T-helper 17 cell (primary cell): Measurements from ENCODE around the gene EPM2A. TPM values are rescaled to one million over a fixed set of nuclear protein-coding genes. Genes with fewer than 3 reads are reported as not detected.

Experiments
- ATAC-seq: fragments of 150-1000 bp; cut with Tn5 transposase; 2 replicates; pipeline ENCODE4 v1.10.0; 2021; ENCODE audit warnings: mild to moderate bottlenecking, moderate library complexity
- DNase-seq, 3 donors: peaks; one replicate each; pipeline versions ENCODE4 v3.0.0 to v3.0.0-alpha.2; 2020 to 2021
- H3K9me3 ChIP-seq: one replicate; pipeline ENCODE4 v1.7.0; 2013; ENCODE audit warnings: low read length, mild to moderate bottlenecking; ENCODE audit not compliant: control insufficient read depth, poor library complexity, severe bottlenecking
- H3K27ac Mint-ChIP-seq: one replicate; pipeline ENCODE4 v1.8.0; 2022; ENCODE audit warnings: mild to moderate bottlenecking, moderate library complexity, mixed read lengths
- H3K27me3 Mint-ChIP-seq: one replicate; pipeline ENCODE4 v1.8.0; 2022; ENCODE audit warnings: mixed read lengths
- H3K36me3 Mint-ChIP-seq: one replicate; pipeline ENCODE4 v1.8.0; 2022; ENCODE audit warnings: low read depth, mixed read lengths
- H3K4me1 Mint-ChIP-seq: one replicate; pipeline ENCODE4 v1.8.0; 2022; ENCODE audit warnings: mild to moderate bottlenecking, mixed read lengths
- H3K4me3 Mint-ChIP-seq: one replicate; pipeline ENCODE4 v1.8.0; 2022; ENCODE audit warnings: mild to moderate bottlenecking, moderate library complexity, mixed read lengths
- total RNA-seq, 4 donors: library from RNA in 2 of 4; stranded (reverse) in 2 of 4; gene quantifications; one replicate each; pipeline ENCODE4 v1.2.3 and lab custom pipeline; 2022 to 2026

Gene EPM2A
- total RNA-seq, 2 donors from 2014 or later = 4.5 to 5.7 TPM

DNA sequence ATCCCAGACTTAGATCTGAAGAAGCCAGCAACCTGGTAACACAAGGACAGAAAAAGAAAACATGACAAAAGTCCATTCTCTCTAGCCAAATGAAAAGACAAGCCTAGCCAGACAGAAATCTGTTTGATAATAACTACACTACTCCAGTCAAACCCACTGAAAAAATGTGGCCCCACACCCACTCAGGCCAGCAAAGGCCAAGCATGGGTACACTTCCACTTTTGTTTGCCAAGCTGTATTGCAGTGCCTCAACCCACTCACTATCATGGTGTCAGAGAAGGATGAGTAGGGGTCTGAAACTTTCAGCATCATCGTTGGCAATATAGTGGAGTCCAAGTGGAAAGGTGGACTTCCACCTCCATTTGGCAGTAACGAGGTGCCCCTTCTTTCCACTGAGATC lies 45.8 kb downstream of the EPM2A start:
- H3K27me3 Mint-ChIP-seq = no peaks in the 10 kb centered on the region
- no peak for ATAC-seq
- no peak overlapping the region for H3K4me3 Mint-ChIP-seq
- H3K9me3 ChIP-seq = no peaks in the 10 kb centered on the region
- no peaks in the 10 kb centered on the region for H3K4me1 Mint-ChIP-seq
- DNase-seq = no peak
- H3K36me3 Mint-ChIP-seq = peaks cover 5% of the 10 kb centered on the region
- no peak overlapping the region for H3K27ac Mint-ChIP-seq

GRCh38 chr6:145688493-145688905 lies 46.8 kb downstream of the EPM2A start:
- no peaks in the 10 kb centered on the region for H3K9me3 ChIP-seq
- DNase-seq (no peak), ATAC-seq (no peak)
- Mint-ChIP-seq H3K36me3 (peaks cover 7% of the 10 kb centered on the region), H3K4me3 (no peak overlapping the region), H3K27me3 (no peaks in the 10 kb centered on the region), H3K4me1 (no peaks in the 10 kb centered on the region), H3K27ac (no peak overlapping the region)

GRCh38 chr6:145685932-145686331 lies 49.4 kb downstream of the EPM2A start:
- Mint-ChIP-seq H3K4me3 (no peak overlapping the region), H3K27me3 (no peaks in the 10 kb centered on the region), H3K4me1 (no peaks in the 10 kb centered on the region), H3K36me3 (peaks cover 10% of the 10 kb centered on the region), H3K27ac (no peak overlapping the region)
- ATAC-seq (no peak), DNase-seq (no peak)
- no peaks in the 10 kb centered on the region for H3K9me3 ChIP-seq

DNA sequence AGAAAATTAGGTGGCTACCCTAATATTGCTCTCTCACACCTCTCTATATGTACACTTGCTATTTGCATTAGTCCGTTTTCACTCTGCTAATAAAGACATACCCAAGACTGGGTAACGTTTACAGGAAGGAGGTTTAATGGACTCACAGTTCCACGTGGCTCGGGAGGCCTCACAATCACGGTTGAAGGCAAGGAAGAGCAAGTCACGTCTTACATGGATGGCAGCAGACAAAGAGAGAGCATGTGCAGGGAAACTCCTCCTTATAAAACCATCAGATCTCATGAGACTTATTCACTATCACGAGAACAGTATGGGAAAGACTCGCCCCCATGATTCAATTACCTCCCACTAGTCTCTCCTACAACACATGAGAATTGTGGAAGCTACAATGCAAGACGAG lies 53.4 kb downstream of the EPM2A start:
- peaks cover 10% of the 10 kb centered on the region for H3K36me3 Mint-ChIP-seq
- H3K9me3 ChIP-seq = no peaks in the 10 kb centered on the region
- DNase-seq = no peak
- H3K4me1 Mint-ChIP-seq = no peaks in the 10 kb centered on the region
- no peaks in the 10 kb centered on the region for H3K27me3 Mint-ChIP-seq
- ATAC-seq = no peak
- H3K27ac Mint-ChIP-seq = no peak overlapping the region
- no peak overlapping the region for H3K4me3 Mint-ChIP-seq

- H3K4me1 Mint-ChIP-seq = no peaks in the 10 kb centered on the region
- no peak for ATAC-seq
- no peak for DNase-seq
- no peaks in the 10 kb centered on the region for H3K27me3 Mint-ChIP-seq
- H3K36me3 Mint-ChIP-seq = peaks cover 6% of the 10 kb centered on the region
- H3K9me3 ChIP-seq = no peaks in the 10 kb centered on the region
- no peak overlapping the region for H3K4me3 Mint-ChIP-seq
- no peak overlapping the region for H3K27ac Mint-ChIP-seq
These were observed 61.8 kb downstream of the EPM2A start for GRCh38 chr6:145673504-145673903.

- Mint-ChIP-seq H3K4me3 (no peak overlapping the region), H3K4me1 (no peaks in the 10 kb centered on the region), H3K27ac (no peak overlapping the region), H3K36me3 (peaks cover 6% of the 10 kb centered on the region), H3K27me3 (no peaks in the 10 kb centered on the region)
- ATAC-seq (no peak), DNase-seq (no peak)
- no peaks in the 10 kb centered on the region for H3K9me3 ChIP-seq
These were observed 65.0 kb downstream of the EPM2A start for GRCh38 chr6:145670311-145670710.

DNA sequence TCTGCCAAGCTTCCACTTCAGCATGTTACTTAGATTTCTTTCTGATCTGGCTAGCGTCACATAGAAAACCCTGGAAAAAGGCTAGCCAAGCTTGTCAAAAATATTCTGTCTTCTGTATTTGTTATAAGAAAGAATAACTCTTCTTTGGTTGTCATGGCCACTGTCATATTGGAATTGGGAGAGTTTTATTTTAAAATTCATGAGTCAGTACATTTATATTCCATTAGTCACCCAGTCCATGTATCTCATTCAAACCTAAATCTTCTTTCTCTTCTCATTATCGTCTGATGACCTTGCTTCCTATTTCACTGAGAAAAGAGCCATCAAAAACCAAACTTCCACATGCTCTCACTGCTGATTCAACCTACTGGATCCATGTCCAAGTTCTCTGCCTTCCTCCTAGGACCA lies 65.7 kb downstream of the EPM2A start:
- ATAC-seq = no peak

DNA sequence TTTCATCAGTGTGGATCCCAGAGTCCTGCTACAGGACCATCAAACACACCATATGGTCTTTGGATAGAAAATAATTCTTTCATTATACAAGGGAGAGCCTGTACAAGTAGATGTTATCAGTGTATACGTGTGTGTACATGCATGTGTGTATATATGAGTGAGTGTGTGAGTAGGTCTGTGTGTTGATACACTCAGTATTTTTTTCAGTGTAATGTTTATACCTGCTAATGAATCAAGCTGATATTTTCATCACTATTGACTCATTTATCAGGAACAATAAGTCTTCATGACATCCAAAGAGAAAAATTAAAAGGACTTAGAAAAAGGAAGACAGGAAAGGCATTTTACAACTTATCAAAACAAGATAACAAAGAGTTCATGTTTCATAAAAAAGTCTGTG lies 66.5 kb downstream of the EPM2A start:
- H3K27me3 Mint-ChIP-seq = no peaks in the 10 kb centered on the region
- ATAC-seq = no peak
- H3K36me3 Mint-ChIP-seq = peaks cover 4% of the 10 kb centered on the region
- H3K4me3 Mint-ChIP-seq = no peak overlapping the region
- DNase-seq = no peak
- H3K27ac Mint-ChIP-seq = no peak overlapping the region
- no peaks in the 10 kb centered on the region for H3K9me3 ChIP-seq
- H3K4me1 Mint-ChIP-seq = no peaks in the 10 kb centered on the region

More for the DNA sequence above, 65.7 kb downstream of the EPM2A start:
- H3K27ac Mint-ChIP-seq = no peak overlapping the region
- no peaks in the 10 kb centered on the region for H3K4me1 Mint-ChIP-seq
- no peaks in the 10 kb centered on the region for H3K27me3 Mint-ChIP-seq
- peaks cover 6% of the 10 kb centered on the region for H3K36me3 Mint-ChIP-seq
- no peak overlapping the region for H3K4me3 Mint-ChIP-seq
- DNase-seq = no peak
- no peaks in the 10 kb centered on the region for H3K9me3 ChIP-seq

DNA sequence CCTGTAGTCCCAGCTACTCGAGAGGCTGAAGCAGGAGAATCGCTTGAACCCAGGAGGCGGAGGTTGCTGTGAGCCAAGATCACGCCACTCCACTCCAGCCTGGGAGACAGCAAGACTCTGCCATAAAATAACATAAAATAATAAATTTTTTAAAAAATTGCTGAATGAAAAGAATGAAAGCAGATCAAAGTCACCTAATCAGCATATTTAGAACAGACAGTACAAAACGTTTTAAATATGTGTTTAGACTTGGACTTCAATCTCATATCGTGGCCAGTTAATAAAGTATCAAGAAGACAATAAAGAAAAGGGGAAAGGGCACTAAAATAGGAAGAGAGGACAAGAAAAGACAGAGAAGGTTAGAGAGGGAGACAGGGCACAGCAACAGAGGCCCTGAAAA lies 74.6 kb downstream of the EPM2A start:
- Mint-ChIP-seq H3K36me3 (peaks cover 4% of the 10 kb centered on the region), H3K4me3 (no peak overlapping the region), H3K27me3 (no peaks in the 10 kb centered on the region), H3K27ac (no peak overlapping the region), H3K4me1 (no peaks in the 10 kb centered on the region)
- H3K9me3 ChIP-seq = no peaks in the 10 kb centered on the region
- DNase-seq (no peak), ATAC-seq (no peak)

GRCh38 chr6:145656128-145656527 lies 79.2 kb downstream of the EPM2A start:
- H3K36me3 Mint-ChIP-seq = no peaks in the 10 kb centered on the region
- H3K4me1 Mint-ChIP-seq = no peaks in the 10 kb centered on the region
- H3K9me3 ChIP-seq = no peaks in the 10 kb centered on the region
- DNase-seq (no peak), ATAC-seq (no peak)
- no peak overlapping the region for H3K27ac Mint-ChIP-seq
- H3K4me3 Mint-ChIP-seq = no peak overlapping the region
- no peaks in the 10 kb centered on the region for H3K27me3 Mint-ChIP-seq

DNA sequence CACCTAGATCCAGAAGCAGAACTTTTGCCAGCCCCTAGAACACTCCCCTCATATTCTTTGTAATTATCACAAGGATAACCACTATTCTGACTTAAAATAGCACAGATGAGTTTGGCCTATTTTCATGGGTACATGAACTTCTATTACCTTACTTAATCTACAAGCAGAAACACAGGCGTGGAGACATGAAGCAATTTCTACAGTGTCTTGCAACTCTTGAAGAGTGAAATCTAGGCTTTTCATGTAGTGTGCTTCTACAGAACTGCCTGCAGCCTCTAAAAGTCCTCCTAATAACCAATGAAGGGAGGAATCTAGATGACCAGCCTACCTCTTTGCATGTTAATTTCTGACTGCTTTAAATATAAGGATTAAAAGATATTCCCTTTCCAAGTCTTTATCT lies 82.7 kb downstream of the EPM2A start:
- Mint-ChIP-seq H3K4me1 (no peaks in the 10 kb centered on the region), H3K27me3 (no peaks in the 10 kb centered on the region), H3K27ac (no peak overlapping the region), H3K4me3 (no peak overlapping the region), H3K36me3 (no peaks in the 10 kb centered on the region)
- ATAC-seq (no peak), DNase-seq (no peak)
- H3K9me3 ChIP-seq = no peaks in the 10 kb centered on the region

DNA sequence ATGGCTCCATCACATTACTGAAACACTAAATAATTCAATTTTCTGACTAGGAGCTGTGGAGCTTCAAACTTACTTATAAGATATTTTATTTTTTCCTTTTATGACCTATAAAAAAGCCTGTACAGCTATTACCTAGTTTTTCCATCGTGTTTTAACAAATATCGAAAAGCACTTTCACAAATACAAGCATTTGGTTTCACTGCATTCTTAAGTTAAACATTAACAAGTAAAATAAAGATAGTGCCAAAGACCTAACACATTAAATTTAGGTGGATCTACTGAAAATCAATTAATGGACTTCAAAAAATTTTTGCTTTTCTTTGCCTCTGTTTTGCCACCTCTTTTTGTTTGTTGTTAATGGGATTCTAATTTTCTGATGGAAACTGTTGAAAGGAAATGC lies 83.3 kb downstream of the EPM2A start:
- DNase-seq = no peak
- no peaks in the 10 kb centered on the region for H3K9me3 ChIP-seq
- H3K4me3 Mint-ChIP-seq = no peak overlapping the region
- H3K27me3 Mint-ChIP-seq = no peaks in the 10 kb centered on the region
- H3K27ac Mint-ChIP-seq = no peak overlapping the region
- H3K4me1 Mint-ChIP-seq = no peaks in the 10 kb centered on the region
- peaks cover 3% of the 10 kb centered on the region for H3K36me3 Mint-ChIP-seq
- ATAC-seq = no peak

- no peaks in the 10 kb centered on the region for H3K4me1 Mint-ChIP-seq
- H3K36me3 Mint-ChIP-seq = peaks cover 3% of the 10 kb centered on the region
- no peaks in the 10 kb centered on the region for H3K27me3 Mint-ChIP-seq
- no peak overlapping the region for H3K4me3 Mint-ChIP-seq
- no peak for DNase-seq
- ATAC-seq = no peak
- no peaks in the 10 kb centered on the region for H3K9me3 ChIP-seq
- no peak overlapping the region for H3K27ac Mint-ChIP-seq
These were observed 87.2 kb downstream of the EPM2A start for GRCh38 chr6:145648149-145648548.

GRCh38 chr6:145647602-145648001 lies 87.7 kb downstream of the EPM2A start:
- no peak overlapping the region for H3K4me3 Mint-ChIP-seq
- no peak for ATAC-seq
- H3K36me3 Mint-ChIP-seq = peaks cover 3% of the 10 kb centered on the region
- no peak for DNase-seq
- H3K4me1 Mint-ChIP-seq = no peaks in the 10 kb centered on the region
- no peaks in the 10 kb centered on the region for H3K9me3 ChIP-seq
- no peak overlapping the region for H3K27ac Mint-ChIP-seq
- H3K27me3 Mint-ChIP-seq = no peaks in the 10 kb centered on the region

GRCh38 chr6:145643760-145644159 lies 91.6 kb downstream of the EPM2A start:
- H3K9me3 ChIP-seq = no peaks in the 10 kb centered on the region
- ATAC-seq (no peak), DNase-seq (no peak)
- H3K4me1 Mint-ChIP-seq = no peaks in the 10 kb centered on the region
- no peak overlapping the region for H3K4me3 Mint-ChIP-seq
- no peak overlapping the region for H3K27ac Mint-ChIP-seq
- peaks cover 3% of the 10 kb centered on the region for H3K36me3 Mint-ChIP-seq
- H3K27me3 Mint-ChIP-seq = no peaks in the 10 kb centered on the region
